Measurements from ENCODE around the gene CD247.

DNA sequence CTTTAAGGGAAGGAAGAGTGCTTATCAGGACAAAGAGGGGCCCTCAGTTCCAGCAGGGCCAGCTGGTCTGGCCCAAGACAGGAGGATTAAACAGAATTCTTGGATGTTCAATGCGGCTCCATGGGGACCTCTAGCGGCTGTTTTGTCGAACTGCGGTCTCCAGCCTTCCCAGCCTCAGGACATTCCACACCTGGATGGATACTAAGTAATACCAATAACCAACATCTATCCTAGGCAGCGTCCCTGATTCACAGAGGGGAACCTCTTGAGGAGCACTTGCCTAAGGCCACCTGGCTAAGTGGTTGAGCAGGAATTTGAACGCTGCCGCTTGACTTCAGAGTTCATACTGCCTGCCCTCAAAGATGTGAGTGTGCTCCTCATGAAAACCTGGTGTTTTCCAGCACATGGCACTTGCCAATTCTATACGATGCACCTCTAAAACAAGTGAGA, 15.5 kb upstream of the CD247 start:
- TF ChIP-seq, protein P1, sequence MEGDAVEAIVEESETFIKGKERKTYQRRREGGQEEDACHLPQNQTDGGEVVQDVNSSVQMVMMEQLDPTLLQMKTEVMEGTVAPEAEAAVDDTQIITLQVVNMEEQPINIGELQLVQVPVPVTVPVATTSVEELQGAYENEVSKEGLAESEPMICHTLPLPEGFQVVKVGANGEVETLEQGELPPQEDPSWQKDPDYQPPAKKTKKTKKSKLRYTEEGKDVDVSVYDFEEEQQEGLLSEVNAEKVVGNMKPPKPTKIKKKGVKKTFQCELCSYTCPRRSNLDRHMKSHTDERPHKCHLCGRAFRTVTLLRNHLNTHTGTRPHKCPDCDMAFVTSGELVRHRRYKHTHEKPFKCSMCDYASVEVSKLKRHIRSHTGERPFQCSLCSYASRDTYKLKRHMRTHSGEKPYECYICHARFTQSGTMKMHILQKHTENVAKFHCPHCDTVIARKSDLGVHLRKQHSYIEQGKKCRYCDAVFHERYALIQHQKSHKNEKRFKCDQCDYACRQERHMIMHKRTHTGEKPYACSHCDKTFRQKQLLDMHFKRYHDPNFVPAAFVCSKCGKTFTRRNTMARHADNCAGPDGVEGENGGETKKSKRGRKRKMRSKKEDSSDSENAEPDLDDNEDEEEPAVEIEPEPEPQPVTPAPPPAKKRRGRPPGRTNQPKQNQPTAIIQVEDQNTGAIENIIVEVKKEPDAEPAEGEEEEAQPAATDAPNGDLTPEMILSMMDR (IDR thresholded peaks at IDR 0.05 in 8 of 11, conservative IDR thresholded peaks at IDR 0.05 in 3 of 11): peak; percentile 48 to 93 (median 85)
- TF ChIP-seq POLR2A (IDR thresholded peaks at IDR 0.05) (no peak), POLR2AphosphoS5 (IDR thresholded peaks at IDR 0.05) (no peak)
